GM12878 (cell line): ENCODE data around the gene MYO7A. TPM values are rescaled to one million over a fixed set of nuclear protein-coding genes. Genes with fewer than 3 reads are reported as not detected.

ENCODE experiments used
- ATAC-seq: fragments of 200-7000 bp; cut with Tn5 transposase; 3 replicates; pipeline ENCODE4 v1.9.1; 2020; ENCODE audit warnings: mild to moderate bottlenecking, moderate library complexity
- BruUV-seq: library from RNA; stranded (reverse); fragments of 400-500 nt; replicated peaks from 2 replicates; lab custom pipeline; 2021; lab: Mats Ljungman, UMichigan
- CTCF ChIA-PET: fragments of 300-600 bp; sonication (Branson Sonifier 250); formaldehyde crosslinking; extraction: SDS; loops from one replicate; lab custom pipeline; 2021; ENCODE audit warnings: inconsistent platforms; lab: Yijun Ruan, JAX
- POLR2A ChIA-PET: fragments of 350-600 bp; formaldehyde crosslinking; extraction: SDS; loops from one replicate; lab custom pipeline; 2021; ENCODE audit warnings: inconsistent platforms; lab: Charles Lee
- RAD21 ChIA-PET: fragments of 300-600 bp; sonication (Branson Sonifier 250); formaldehyde crosslinking; loops from one replicate; lab custom pipeline; 2023; ENCODE audit warnings: antibody characterized with exemption; ENCODE audit not compliant: unreplicated experiment; lab: Charles Lee
- SMC1A ChIA-PET: fragments of 300-600 bp; sonication (Branson Sonifier 250); formaldehyde crosslinking; loops from one replicate; lab custom pipeline; 2023; ENCODE audit not compliant: unreplicated experiment, uncharacterized antibody; lab: Charles Lee
- DNase-seq: peaks from one replicate; pipeline ENCODE4 v3.0.0-alpha.2; 2011; ENCODE audit warnings: low read depth, low spot score
- FAIRE-seq: peaks from 3 replicates; lab custom pipeline; 2011; peaks lifted over from hg19 to GRCh38; lab: Jason Lieb, UNC
- H2AFZ ChIP-seq: 2 replicates; pipeline ENCODE4 v1.6.0; 2011; ENCODE audit warnings: low read depth, low read length, control low read depth; ENCODE audit not compliant: control insufficient read depth
- H3K27ac ChIP-seq: 2 replicates; pipeline ENCODE4 v1.5.1; 2011; ENCODE audit warnings: control low read depth; ENCODE audit not compliant: control insufficient read depth, insufficient read depth
- H3K27me3 ChIP-seq, 2 experiments: replicated peaks in 1 of 2; 2 replicates each; pipeline versions ENCODE4 v1.6.0 to v1.6.1; 2011; ENCODE audit warnings: low read length in 1 of 2; ENCODE audit not compliant: control insufficient read depth in 2 of 2, insufficient read depth in 2 of 2
- H3K36me3 ChIP-seq, 2 experiments: 2 replicates each; pipeline ENCODE4 v1.5.1; 2011; ENCODE audit warnings: low read length in 1 of 2; ENCODE audit not compliant: control insufficient read depth in 2 of 2, insufficient read depth in 2 of 2
- H3K4me1 ChIP-seq: 2 replicates; pipeline ENCODE4 v1.6.1; 2011; ENCODE audit warnings: mild to moderate bottlenecking, low read length, moderate library complexity, mixed read lengths; ENCODE audit not compliant: control insufficient read depth, insufficient read depth
- H3K4me2 ChIP-seq: 2 replicates; pipeline ENCODE4 v1.6.0; 2011; ENCODE audit warnings: control low read depth; ENCODE audit not compliant: control insufficient read depth, insufficient read depth
- H3K4me3 ChIP-seq: fragments of 200-600 bp; sonication (generic); 2 replicates; pipeline ENCODE4 v1.5.1; 2016
- H3K79me2 ChIP-seq: 2 replicates; pipeline ENCODE4 v1.6.0; 2011; ENCODE audit warnings: low read length; ENCODE audit not compliant: control insufficient read depth, insufficient read depth
- H3K9ac ChIP-seq: 2 replicates; pipeline ENCODE4 v1.8.0; 2011; ENCODE audit warnings: low read length, control low read depth, mixed read lengths; ENCODE audit not compliant: control insufficient read depth, insufficient read depth
- H3K9me3 ChIP-seq: replicated peaks from 3 replicates; pipeline ENCODE4 v1.5.1; 2011; ENCODE audit warnings: mild to moderate bottlenecking, low read length; ENCODE audit not compliant: control insufficient read depth, insufficient read depth
- H4K20me1 ChIP-seq: 2 replicates; pipeline ENCODE4 v1.6.0; 2011; ENCODE audit not compliant: control insufficient read depth, insufficient read depth
- BCL3 ChIP-seq: IDR thresholded peaks from 2 replicates; pipeline ENCODE4 v1.6.1; 2011; ENCODE audit warnings: borderline replicate concordance, low read depth, mild to moderate bottlenecking, moderate library complexity, low read length; ENCODE audit not compliant: insufficient read depth, poor library complexity, severe bottlenecking
- BRCA1 ChIP-seq: IDR thresholded peaks from 2 replicates; pipeline ENCODE4 v1.6.1; 2011; ENCODE audit warnings: low read depth, low read length, improper control_type of control experiment
- CBX5 ChIP-seq: sonication (generic); IDR thresholded peaks from 2 replicates; pipeline ENCODE4 v1.6.1; 2016; ENCODE audit warnings: low read depth, moderate library complexity, mild to moderate bottlenecking, inconsistent platforms
- E2F4 ChIP-seq: IDR thresholded peaks from 2 replicates; pipeline ENCODE4 v1.6.1; 2012; ENCODE audit warnings: low read depth, low read length, improper control_type of control experiment
- GATAD2B ChIP-seq: fragments of 450-650 bp; conservative IDR thresholded peaks from 2 replicates; pipeline ENCODE4 v1.6.1; 2017; ENCODE audit warnings: low read depth, mild to moderate bottlenecking, moderate library complexity
- KLF5 ChIP-seq: fragments of 450-650 bp; IDR thresholded peaks from 2 replicates; pipeline ENCODE4 v1.6.1; 2014; ENCODE audit warnings: mild to moderate bottlenecking; ENCODE audit not compliant: partially characterized antibody
- NBN ChIP-seq: fragments of 450-650 bp; IDR thresholded peaks from 2 replicates; pipeline ENCODE4 v1.6.1; 2016
- NKRF ChIP-seq: fragments of 450-650 bp; conservative IDR thresholded peaks from 2 replicates; pipeline ENCODE4 v1.6.1; 2017; ENCODE audit warnings: mild to moderate bottlenecking, moderate library complexity
- POLR2A ChIP-seq: IDR thresholded peaks from 2 replicates; pipeline ENCODE4 v1.6.1; 2011; ENCODE audit warnings: low read depth, mild to moderate bottlenecking, low read length
- RAD21 ChIP-seq: IDR thresholded peaks from 2 replicates; pipeline ENCODE4 v1.6.1; 2011; ENCODE audit warnings: mild to moderate bottlenecking, low read depth, low read length, moderate library complexity; ENCODE audit not compliant: insufficient read depth
- SMAD5 ChIP-seq: IDR thresholded peaks from 2 replicates; pipeline ENCODE4 v1.6.1; 2016; ENCODE audit warnings: antibody characterized with exemption, low read depth
- WGBS: methylation state at CpG from one replicate; pipeline ENCODE4 v1.1.6; 2016; ENCODE audit warnings: low lambda C conversion rate; ENCODE audit not compliant: insufficient replicate concordance, insufficient coverage; ENCODE audit errors: missing lambda C conversion rate; 5-methylcytosine and 5-hydroxymethylcytosine counted together
- in situ Hi-C: fragments of 300-500 bp; cut with MboI; formaldehyde crosslinking; loops from 9 replicates; pipeline ENCODE4 v1.14.3; 2018; ENCODE audit warnings: mixed read lengths
- intact Hi-C: fragments of 100-400 bp; cut with micrococcal nuclease; formaldehyde crosslinking; loops from one replicate; pipeline ENCODE4 v1.14.2; 2022; ENCODE audit not compliant: unreplicated experiment
- polyA plus RNA-seq, 11 experiments: library from polyadenylated mRNA; depleted of rRNA in 4 of 11; unstranded in 6 of 11; stranded (reverse) in 5 of 11; fragments of >200 nt; fragmentation: Nextera tagmentation in 4 of 11; fragmentation: Illumina TruSeq in 1 of 11; extraction: Ambion mirVana in 4 of 11; extraction: Trizol in 1 of 11; gene quantifications; 1 replicate in 1 of 11; 2 replicates in 10 of 11; pipeline versions ENCODE4 v1.2.1 to v1.2.3, GENCODE V29; 2011 to 2016; ENCODE audit warnings: inconsistent platforms in 2 of 11, missing spikeins in 2 of 11, low read depth in 1 of 11
- total RNA-seq, 4 experiments: library from RNA; depleted of rRNA in 3 of 4; stranded (reverse); fragments of >200 nt in 3 of 4; fragmentation: Illumina TruSeq in 1 of 4; extraction: Trizol in 1 of 4; gene quantifications; 2 replicates each; pipeline versions ENCODE4 v1.2.1 to v1.2.3, GENCODE V29; 2013 to 2021

Gene MYO7A
- total and polyA plus RNA-seq, 10 of the 15 experiments (the other 5 are each of a cell fraction or from before 2014, with no cell fraction given), result 0.01 to 0.21 (median 0.04) TPM; not detected in 6

- DNase-seq, result no peak
- Histone ChIP-seq H3K9ac (no peak overlapping the region), H2AFZ (no peak overlapping the region), H3K36me3 (no peaks in the 10 kb centered on the region), H3K4me2 (no peak overlapping the region), H3K4me3 (no peak overlapping the region), H3K27ac (no peak overlapping the region), H3K27me3 (no peaks in the 10 kb centered on the region; a peak in 2 of 4 replicates), H3K9me3 (no peaks in the 10 kb centered on the region), H3K4me1 (no peaks in the 10 kb centered on the region), H3K79me2 (no peaks in the 10 kb centered on the region), H4K20me1 (no peaks in the 10 kb centered on the region)
- RAD21 ChIA-PET, result no interaction called here
- SMC1A ChIA-PET, result no interaction called here
- POLR2A ChIA-PET, result no interaction called here
- FAIRE-seq, result no peak
- no peak for ATAC-seq
- in situ Hi-C loops, result no loop called here
- no TSS peak for BruUV-seq
- intact Hi-C loops, result no loop called here
- CTCF ChIA-PET, result interaction anchor here (2.8 kb wide), 1 partner anchor 9 kb away, joined by 20 read pairs; the partner anchor contains the start of gene MYO7A
- TF ChIP-seq KLF5, result no peak
- TF ChIP-seq GATAD2B, result no peak
- no peak for TF ChIP-seq CBX5
- no peak for TF ChIP-seq SMAD5
- TF ChIP-seq POLR2A, result no peak
- no peak for TF ChIP-seq RAD21
- TF ChIP-seq BRCA1, result no peak
- no peak for TF ChIP-seq BCL3
- no peak for TF ChIP-seq E2F4
- no peak for TF ChIP-seq NBN
- no peak for TF ChIP-seq NKRF
- WGBS, result 50% methylated on average over 12 of the region's 12 CpGs
Observed at GRCh38 chr11:77118971-77119370, 9.1 kb upstream of the MYO7A start.
